Natural killer cell (primary cell): ENCODE data around the gene UBXN11. TPM values are rescaled to one million over a fixed set of nuclear protein-coding genes. Genes with fewer than 3 reads are reported as not detected.

Experiments used
- ATAC-seq, 3 donors: fragments of 150-1000 bp in 2 of 3; fragments of 200-7000 bp in 1 of 3; cut with Tn5 transposase; 1 replicate in 1 of 3; 2 replicates in 2 of 3; pipeline ENCODE4 v1.10.0; 2021; ENCODE audit warnings: mild to moderate bottlenecking in 2 of 3, moderate library complexity in 2 of 3
- DNase-seq, 2 donors: peaks; one replicate each; pipeline versions ENCODE4 v3.0.0 to v3.0.0-alpha.2; 2013 to 2021; ENCODE audit warnings: mixed read lengths in 1 of 2
- H3K27ac ChIP-seq: one replicate; pipeline ENCODE4 v1.5.1; 2013; ENCODE audit warnings: mild to moderate bottlenecking, low read length
- H3K27me3 ChIP-seq: one replicate; pipeline ENCODE4 v1.6.1; 2013; ENCODE audit warnings: low read length; ENCODE audit not compliant: control insufficient read depth, insufficient read depth
- H3K36me3 ChIP-seq: one replicate; pipeline ENCODE4 v1.6.1; 2013; ENCODE audit warnings: low read length; ENCODE audit not compliant: control insufficient read depth, insufficient read depth
- H3K4me1 ChIP-seq: one replicate; pipeline ENCODE4 v1.6.1; 2013; ENCODE audit warnings: low read length; ENCODE audit not compliant: control insufficient read depth, insufficient read depth
- H3K4me3 ChIP-seq: one replicate; pipeline ENCODE4 v1.5.1; 2013; ENCODE audit warnings: low read length
- H3K9me3 ChIP-seq: one replicate; pipeline ENCODE4 v1.6.1; 2013; ENCODE audit warnings: low read length; ENCODE audit not compliant: control insufficient read depth, insufficient read depth
- H3K27ac Mint-ChIP-seq, 2 donors: one replicate each; pipeline ENCODE4 v1.8.0; 2022; ENCODE audit warnings: mild to moderate bottlenecking in 2 of 2, mixed read lengths in 2 of 2, moderate library complexity in 1 of 2
- H3K27me3 Mint-ChIP-seq, 2 donors: one replicate each; pipeline ENCODE4 v1.8.0; 2022; ENCODE audit warnings: low read depth in 2 of 2, mixed read lengths in 2 of 2
- H3K36me3 Mint-ChIP-seq: one replicate; pipeline ENCODE4 v1.8.0; 2022; ENCODE audit warnings: mixed read lengths
- H3K4me1 Mint-ChIP-seq, 2 donors: one replicate each; pipeline ENCODE4 v1.8.0; 2022; ENCODE audit warnings: mixed read lengths in 2 of 2
- H3K4me3 Mint-ChIP-seq: one replicate; pipeline ENCODE4 v1.8.0; 2022; ENCODE audit warnings: mild to moderate bottlenecking, moderate library complexity, mixed read lengths
- H3K9me3 Mint-ChIP-seq, 2 donors: one replicate each; pipeline ENCODE4 v1.8.0; 2022; ENCODE audit warnings: mixed read lengths in 2 of 2
- WGBS: methylation state at CpG from one replicate; pipeline ENCODE4 v1.1.7; 2013; ENCODE audit warnings: missing lambda C conversion rate; ENCODE audit not compliant: insufficient coverage; 5-methylcytosine and 5-hydroxymethylcytosine counted together
- intact Hi-C: fragments of 100-400 bp; cut with micrococcal nuclease; formaldehyde crosslinking; loops from one replicate; pipeline ENCODE4 v1.14.2; 2022
- total RNA-seq, 4 donors: library from RNA; stranded (reverse); fragments of 120-200 nt in 1 of 4; gene quantifications; one replicate each; pipeline versions ENCODE4 v1.2.3 to v1.2.4, GENCODE V29; 2013 to 2022
- TF ChIP-seq, protein P1 (sequence below): fragments of 200-600 bp; IDR thresholded peaks from one replicate; pipeline ENCODE4 v1.8.0; 2022; ENCODE audit warnings: antibody characterized with exemption

UBXN11 gene
- total RNA-seq, 3 donors from 2014 or later (not counting 1 experiment from before 2014, with no cell fraction given): 22.7 to 32.0 (median 31.7) TPM

GRCh38 chr1:26265405-26265804, 41.0 kb downstream of the UBXN11 start:
- H3K4me1 Mint-ChIP-seq: no peaks in the 10 kb centered on the region
- no CpG with 5 or more reads among the region's 1 CpG for WGBS
- Histone ChIP-seq H3K27ac (no peak overlapping the region), H3K4me3 (no peak overlapping the region), H3K27me3 (no peaks in the 10 kb centered on the region), H3K36me3 (peaks cover 32% of the 10 kb centered on the region), H3K9me3 (peaks cover 10% of the 10 kb centered on the region), H3K4me1 (no peaks in the 10 kb centered on the region)
- DNase-seq (no peak), ATAC-seq (no peak)
- intact Hi-C loops: no loop called here
- no peak overlapping the region for H3K27ac Mint-ChIP-seq
- peaks cover 6 to 7% of the 10 kb centered on the region in 2 donors for H3K9me3 Mint-ChIP-seq
- H3K4me3 Mint-ChIP-seq: no peak overlapping the region
- H3K36me3 Mint-ChIP-seq: peaks cover 12% of the 10 kb centered on the region
- H3K27me3 Mint-ChIP-seq: no peaks in the 10 kb centered on the region
- TF ChIP-seq, protein P1, sequence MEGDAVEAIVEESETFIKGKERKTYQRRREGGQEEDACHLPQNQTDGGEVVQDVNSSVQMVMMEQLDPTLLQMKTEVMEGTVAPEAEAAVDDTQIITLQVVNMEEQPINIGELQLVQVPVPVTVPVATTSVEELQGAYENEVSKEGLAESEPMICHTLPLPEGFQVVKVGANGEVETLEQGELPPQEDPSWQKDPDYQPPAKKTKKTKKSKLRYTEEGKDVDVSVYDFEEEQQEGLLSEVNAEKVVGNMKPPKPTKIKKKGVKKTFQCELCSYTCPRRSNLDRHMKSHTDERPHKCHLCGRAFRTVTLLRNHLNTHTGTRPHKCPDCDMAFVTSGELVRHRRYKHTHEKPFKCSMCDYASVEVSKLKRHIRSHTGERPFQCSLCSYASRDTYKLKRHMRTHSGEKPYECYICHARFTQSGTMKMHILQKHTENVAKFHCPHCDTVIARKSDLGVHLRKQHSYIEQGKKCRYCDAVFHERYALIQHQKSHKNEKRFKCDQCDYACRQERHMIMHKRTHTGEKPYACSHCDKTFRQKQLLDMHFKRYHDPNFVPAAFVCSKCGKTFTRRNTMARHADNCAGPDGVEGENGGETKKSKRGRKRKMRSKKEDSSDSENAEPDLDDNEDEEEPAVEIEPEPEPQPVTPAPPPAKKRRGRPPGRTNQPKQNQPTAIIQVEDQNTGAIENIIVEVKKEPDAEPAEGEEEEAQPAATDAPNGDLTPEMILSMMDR: no peak

DNA sequence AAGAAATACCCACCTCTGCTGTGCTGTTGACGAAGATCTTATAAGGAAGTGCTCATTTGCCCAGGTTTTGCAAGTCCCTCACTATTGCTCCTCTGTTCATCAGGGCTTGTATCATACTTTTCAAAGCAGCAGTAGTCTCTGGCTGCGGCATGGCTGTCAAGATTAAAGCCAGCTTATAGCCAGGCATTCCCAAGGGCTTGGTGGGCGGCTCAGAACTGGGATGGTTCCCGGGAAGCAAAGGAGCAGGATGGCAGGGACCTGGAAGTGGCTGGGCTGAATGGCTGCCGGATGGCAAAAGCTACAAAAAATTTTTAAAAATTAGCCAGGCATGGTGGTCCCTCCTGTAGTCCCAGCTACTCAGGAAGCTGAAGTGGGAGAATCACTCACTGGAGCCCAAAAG, 43.2 kb downstream of the UBXN11 start:
- H3K27me3 Mint-ChIP-seq: no peaks in the 10 kb centered on the region
- H3K36me3 Mint-ChIP-seq: peaks cover 16% of the 10 kb centered on the region
- no peaks in the 10 kb centered on the region for H3K27me3 ChIP-seq
- no peaks in the 10 kb centered on the region for H3K9me3 Mint-ChIP-seq
- intact Hi-C loops: no loop called here
- no peak overlapping the region for H3K27ac Mint-ChIP-seq
- H3K4me3 Mint-ChIP-seq: no peak overlapping the region
- TF ChIP-seq, protein P1: no peak
- H3K36me3 ChIP-seq: peaks cover 34% of the 10 kb centered on the region
- H3K4me1 Mint-ChIP-seq: no peaks in the 10 kb centered on the region
- DNase-seq (no peak), ATAC-seq (no peak)
- WGBS: 97% methylated on average over 5 of the region's 5 CpGs
- no peaks in the 10 kb centered on the region for H3K9me3 ChIP-seq
- no peak overlapping the region for H3K4me3 ChIP-seq
- H3K4me1 ChIP-seq: no peaks in the 10 kb centered on the region
- no peak overlapping the region for H3K27ac ChIP-seq

GRCh38 chr1:26259578-26259977, 46.9 kb downstream of the UBXN11 start:
- 79% methylated on average over 5 of the region's 5 CpGs for WGBS
- ATAC-seq: peak in 1 of 3 donors; percentile 48
- no peak overlapping the region for H3K27ac Mint-ChIP-seq
- Histone ChIP-seq H3K4me1 (no peaks in the 10 kb centered on the region), H3K27ac (no peak overlapping the region), H3K4me3 (no peak overlapping the region), H3K27me3 (no peaks in the 10 kb centered on the region), H3K36me3 (peaks cover 40% of the 10 kb centered on the region), H3K9me3 (no peaks in the 10 kb centered on the region)
- DNase-seq: no peak
- H3K27me3 Mint-ChIP-seq: no peaks in the 10 kb centered on the region
- intact Hi-C loops: no loop called here
- TF ChIP-seq, protein P1: no peak
- no peaks in the 10 kb centered on the region for H3K9me3 Mint-ChIP-seq
- peaks cover 23% of the 10 kb centered on the region for H3K36me3 Mint-ChIP-seq
- no peak overlapping the region for H3K4me3 Mint-ChIP-seq
- no peaks in the 10 kb centered on the region for H3K4me1 Mint-ChIP-seq

- Histone ChIP-seq H3K27me3 (no peaks in the 10 kb centered on the region), H3K9me3 (no peaks in the 10 kb centered on the region), H3K4me3 (no peak overlapping the region), H3K27ac (no peak overlapping the region), H3K4me1 (no peaks in the 10 kb centered on the region), H3K36me3 (peaks cover 40% of the 10 kb centered on the region)
- DNase-seq (no peak), ATAC-seq (no peak)
- Mint-ChIP-seq H3K27me3 (no peaks in the 10 kb centered on the region), H3K9me3 (no peaks in the 10 kb centered on the region), H3K36me3 (peaks cover 23% of the 10 kb centered on the region), H3K27ac (no peak overlapping the region), H3K4me3 (no peak overlapping the region), H3K4me1 (no peaks in the 10 kb centered on the region)
- WGBS: 78% methylated on average over 2 of the region's 2 CpGs
- intact Hi-C loops: no loop called here
- TF ChIP-seq, protein P1: no peak
Measured at GRCh38 chr1:26259005-26259404, 47.4 kb downstream of the UBXN11 start.
